ENCODE results near the gene NRK. TPM values are rescaled to one million over a fixed set of nuclear protein-coding genes. Genes with fewer than 3 reads are reported as not detected.
A peak's percentile ranks its signal among the peaks of the same experiment; 100 is the strongest.

Gene NRK, protein sequence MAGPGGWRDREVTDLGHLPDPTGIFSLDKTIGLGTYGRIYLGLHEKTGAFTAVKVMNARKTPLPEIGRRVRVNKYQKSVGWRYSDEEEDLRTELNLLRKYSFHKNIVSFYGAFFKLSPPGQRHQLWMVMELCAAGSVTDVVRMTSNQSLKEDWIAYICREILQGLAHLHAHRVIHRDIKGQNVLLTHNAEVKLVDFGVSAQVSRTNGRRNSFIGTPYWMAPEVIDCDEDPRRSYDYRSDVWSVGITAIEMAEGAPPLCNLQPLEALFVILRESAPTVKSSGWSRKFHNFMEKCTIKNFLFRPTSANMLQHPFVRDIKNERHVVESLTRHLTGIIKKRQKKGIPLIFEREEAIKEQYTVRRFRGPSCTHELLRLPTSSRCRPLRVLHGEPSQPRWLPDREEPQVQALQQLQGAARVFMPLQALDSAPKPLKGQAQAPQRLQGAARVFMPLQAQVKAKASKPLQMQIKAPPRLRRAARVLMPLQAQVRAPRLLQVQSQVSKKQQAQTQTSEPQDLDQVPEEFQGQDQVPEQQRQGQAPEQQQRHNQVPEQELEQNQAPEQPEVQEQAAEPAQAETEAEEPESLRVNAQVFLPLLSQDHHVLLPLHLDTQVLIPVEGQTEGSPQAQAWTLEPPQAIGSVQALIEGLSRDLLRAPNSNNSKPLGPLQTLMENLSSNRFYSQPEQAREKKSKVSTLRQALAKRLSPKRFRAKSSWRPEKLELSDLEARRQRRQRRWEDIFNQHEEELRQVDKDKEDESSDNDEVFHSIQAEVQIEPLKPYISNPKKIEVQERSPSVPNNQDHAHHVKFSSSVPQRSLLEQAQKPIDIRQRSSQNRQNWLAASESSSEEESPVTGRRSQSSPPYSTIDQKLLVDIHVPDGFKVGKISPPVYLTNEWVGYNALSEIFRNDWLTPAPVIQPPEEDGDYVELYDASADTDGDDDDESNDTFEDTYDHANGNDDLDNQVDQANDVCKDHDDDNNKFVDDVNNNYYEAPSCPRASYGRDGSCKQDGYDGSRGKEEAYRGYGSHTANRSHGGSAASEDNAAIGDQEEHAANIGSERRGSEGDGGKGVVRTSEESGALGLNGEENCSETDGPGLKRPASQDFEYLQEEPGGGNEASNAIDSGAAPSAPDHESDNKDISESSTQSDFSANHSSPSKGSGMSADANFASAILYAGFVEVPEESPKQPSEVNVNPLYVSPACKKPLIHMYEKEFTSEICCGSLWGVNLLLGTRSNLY (N-terminal part only)
- total RNA-seq (2011; cell fraction: chromatin; rRNA removed; ENCODE audit: low replicate concordance), result not detected in 2 replicates
- not detected in 2 replicates for total RNA-seq (2011; cell fraction: nucleolus; rRNA removed)
- not detected in 2 replicates for total RNA-seq (2011; cell fraction: nucleoplasm; rRNA removed)
- total RNA-seq (2014; rRNA removed), result not detected in 2 replicates
- total RNA-seq (2014; rRNA removed; fragmentation: Illumina TruSeq; extraction: Trizol), result not detected in 2 replicates
- not detected in 2 replicates for total RNA-seq (2015; rRNA removed; fragmentation: Illumina TruSeq; extraction: Trizol)
- 0.07 and 0.09 TPM in 2 replicates for total RNA-seq (2021)
- polyA plus RNA-seq (2011; rRNA removed), result not detected in 2 replicates
- not detected in 2 replicates for polyA plus RNA-seq (2011; cell fraction: cytosol; rRNA removed)
- polyA plus RNA-seq (2011; cell fraction: nucleus; rRNA removed), result not detected in 2 replicates
- not detected in 2 replicates for polyA plus RNA-seq (2012)
- polyA plus RNA-seq (2014; fragmentation: Illumina TruSeq; extraction: Trizol), result not detected in 2 replicates
- polyA plus RNA-seq (2014; fragmentation: Nextera tagmentation; extraction: Ambion mirVana), result not detected
- not detected in 2 replicates for polyA plus RNA-seq (2014; rRNA removed)
- not detected in 2 replicates for polyA minus RNA-seq (2011; rRNA and poly(A)+ RNA removed)
- polyA minus RNA-seq (2011; cell fraction: cytosol; rRNA and poly(A)+ RNA removed), result not detected in 2 replicates
- not detected in 2 replicates for polyA minus RNA-seq (2011; cell fraction: nucleus; rRNA and poly(A)+ RNA removed)
- not detected for Bru-seq, nascent RNA
- not detected for BruChase-seq, experiment 1, labeled RNA remaining after a 2-hour chase
- percentile 0 among the genes with signal in this experiment for BruChase-seq, experiment 2, labeled RNA remaining after a 6-hour chase
- long read RNA-seq, experiment 1, result 0 reads
- long read RNA-seq, experiment 2, result 0 reads
- long read RNA-seq, experiment 3, result 0 reads

GRCh38 chrX:105822138-105823091 is at the start of gene NRK:
TSS of gene NRK (plus strand) at chrX:105822539. CDS start at chrX:105822846, 307 bp downstream.
- BruUV-seq (replicated peaks), result no TSS peak
- no peak for TF ChIP-seq MIER1 (IDR thresholded peaks at IDR 0.05; ENCODE audit: low read depth)
- TF ChIP-seq E2F8 (IDR thresholded peaks at IDR 0.05; ENCODE audit: low read depth, partially characterized antibody), result no peak

More at GRCh38 chrX:105822138-105823091, at the start of gene NRK:
- Histone ChIP-seq H3K9ac (ENCODE audit: insufficient read depth in 1 of 2, low read depth in 2 of 2, low read length in 2 of 2) (no peak within 1 kb of the TSS), H3K4me1 (replicated peaks in 1 of 2; ENCODE audit: control insufficient read depth in 2 of 2, insufficient read depth in 2 of 2, low read length in 2 of 2) (no peaks in the 10 kb centered on the region), H3K27me3 (ENCODE audit: control insufficient read depth in 2 of 2, insufficient read depth in 2 of 2, low read length in 2 of 2) (no peaks in the 10 kb centered on the region), H4K20me1 (replicated peaks; ENCODE audit: control insufficient read depth, insufficient read depth, low read length) (no peaks in the 10 kb centered on the region), H3K4me2 (ENCODE audit: insufficient read depth, low read length) (no peak within 1 kb of the TSS), H3K9me1 (ENCODE audit: control insufficient read depth, insufficient read depth, low read length) (no peaks in the 10 kb centered on the region), H3K9me3 (replicated peaks; ENCODE audit: control insufficient read depth, insufficient read depth, low read depth, low read length) (no peaks in the 10 kb centered on the region), H3K79me2 (ENCODE audit: control insufficient read depth, insufficient read depth, low read length) (no peaks in the 10 kb centered on the region), H3K27ac (ENCODE audit: extremely low read depth, low read depth, low read length) (no peak within 1 kb of the TSS), H3K4me3 (no peak within 1 kb of the TSS), H2AFZ (ENCODE audit: low read depth, low read length) (no peak within 1 kb of the TSS), H3K36me3 (ENCODE audit: control insufficient read depth, insufficient read depth, low read length) (no peaks in the 10 kb centered on the region)
- intact Hi-C loops (cut with micrococcal nuclease), result no loop called here
- ChIA-PET POLR2A (interaction anchor here (0.6 kb wide), 1 partner anchor 57 kb away, joined by 3 read pairs; no protein-coding TSS in a partner anchor), CTCF (ENCODE audit: low intra/inter-chr PET ratio) (no interaction called here)
- no peak for ATAC-seq
- in situ Hi-C loops (cut with MboI), result no loop called here
- FAIRE-seq, result no peak
- WGBS (ENCODE audit: insufficient coverage, low coverage, missing lambda C conversion rate), result 10% methylated on average over 16 of the region's 76 CpGs
- DNase-seq (ENCODE audit: extremely low read depth in 1 of 4, low spot score in 3 of 4), result no peak

Measured in K562 (cell line).